ENCODE data around the gene RPS21.

Gene RPS21

GRCh38 chr20:62392077-62392418 lies 5.1 kb downstream of the RPS21 start:
- DNase-seq (ENCODE audit: low read depth) = no peak
- in situ Hi-C loops (cut with HindIII; ENCODE audit: low sequenced_read_pairs) = loop anchor here (25.0 kb wide), 1 partner anchor 105 kb away; no protein-coding TSS in a partner anchor
- no peak overlapping the region for H3K4me3 ChIP-seq (ENCODE audit: low read depth, low read length)
- TF ChIP-seq CTCF (IDR thresholded peaks at IDR 0.05; ENCODE audit: low read depth, low read length, missing control alignments) = no peak

- no peak for TF ChIP-seq CTCF (IDR thresholded peaks at IDR 0.05; ENCODE audit: low read depth, low read length, missing control alignments)
- in situ Hi-C loops (cut with HindIII; ENCODE audit: low sequenced_read_pairs) = loop anchor here (25.0 kb wide), 1 partner anchor 105 kb away; no protein-coding TSS in a partner anchor
- DNase-seq (ENCODE audit: low read depth) = no peak
- H3K4me3 ChIP-seq (ENCODE audit: low read depth, low read length) = no peak overlapping the region
Observed at GRCh38 chr20:62392621-62393334, 5.9 kb downstream of the RPS21 start.

GRCh38 chr20:62393335-62393665 lies 6.4 kb downstream of the RPS21 start:
- no peak for TF ChIP-seq CTCF (IDR thresholded peaks at IDR 0.05; ENCODE audit: low read depth, low read length, missing control alignments)
- no peak overlapping the region for H3K4me3 ChIP-seq (ENCODE audit: low read depth, low read length)
- in situ Hi-C loops (cut with HindIII; ENCODE audit: low sequenced_read_pairs) = loop anchor here (25.0 kb wide), 1 partner anchor 106 kb away; no protein-coding TSS in a partner anchor
- DNase-seq (ENCODE audit: low read depth) = no peak

- H3K4me3 ChIP-seq (ENCODE audit: low read depth, low read length) = no peak overlapping the region
- in situ Hi-C loops (cut with HindIII; ENCODE audit: low sequenced_read_pairs) = loop anchor here (25.0 kb wide), 1 partner anchor 107 kb away; no protein-coding TSS in a partner anchor
- TF ChIP-seq CTCF (IDR thresholded peaks at IDR 0.05; ENCODE audit: low read depth, low read length, missing control alignments) = no peak
- no peak for DNase-seq (ENCODE audit: low read depth)
Observed at GRCh38 chr20:62393830-62394229, 6.9 kb downstream of the RPS21 start.

- in situ Hi-C loops (cut with HindIII; ENCODE audit: low sequenced_read_pairs) = loop anchor here (25.0 kb wide), 1 partner anchor 107 kb away; no protein-coding TSS in a partner anchor
- H3K4me3 ChIP-seq (ENCODE audit: low read depth, low read length) = no peak overlapping the region
- TF ChIP-seq CTCF (IDR thresholded peaks at IDR 0.05; ENCODE audit: low read depth, low read length, missing control alignments) = no peak
- no peak for DNase-seq (ENCODE audit: low read depth)
Observed at GRCh38 chr20:62394248-62395245, 7.6 kb downstream of the RPS21 start.
